OCI-LY3 (cell line): ENCODE results near the gene MRPL58.
"Not testable (repeated sequence)": the region's sequence is repeated elsewhere in the genome, so short reads cannot be mapped to it uniquely, and the experiment has no call there.

ENCODE experiments used
- EZH2phosphoT487 ChIP-seq: fragments of 200-600 bp; shearing (Covaris generic); IDR thresholded peaks from 2 replicates; pipeline ENCODE4 v1.6.1; 2018; ENCODE audit warnings: antibody characterized with exemption, mixed run types, low read depth
- TF ChIP-seq, protein P1 (sequence below): fragments of 200-600, 300-600 bp; sonication (generic); IDR thresholded peaks from 2 replicates; pipeline ENCODE4 v1.5.1; 2014; ENCODE audit warnings: antibody characterized with exemption, low read length, low read depth

DNA sequence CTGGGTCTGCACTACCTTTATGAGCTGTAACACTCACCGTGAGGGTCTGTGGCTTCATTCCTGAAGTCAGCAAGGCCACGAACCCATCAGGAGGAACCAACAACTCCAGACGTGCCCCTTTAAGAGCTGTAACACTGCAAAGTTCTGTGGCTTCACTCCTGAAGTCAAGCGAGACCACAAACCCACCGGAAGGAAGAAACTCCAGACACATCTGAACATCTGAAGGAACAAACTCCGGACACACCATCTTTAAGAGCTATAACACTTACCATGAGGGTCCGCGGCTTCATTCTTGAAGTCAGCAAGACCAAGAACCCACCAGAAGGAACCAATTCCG lies 12.9 kb downstream of the MRPL58 start:
- TF ChIP-seq, protein P1, sequence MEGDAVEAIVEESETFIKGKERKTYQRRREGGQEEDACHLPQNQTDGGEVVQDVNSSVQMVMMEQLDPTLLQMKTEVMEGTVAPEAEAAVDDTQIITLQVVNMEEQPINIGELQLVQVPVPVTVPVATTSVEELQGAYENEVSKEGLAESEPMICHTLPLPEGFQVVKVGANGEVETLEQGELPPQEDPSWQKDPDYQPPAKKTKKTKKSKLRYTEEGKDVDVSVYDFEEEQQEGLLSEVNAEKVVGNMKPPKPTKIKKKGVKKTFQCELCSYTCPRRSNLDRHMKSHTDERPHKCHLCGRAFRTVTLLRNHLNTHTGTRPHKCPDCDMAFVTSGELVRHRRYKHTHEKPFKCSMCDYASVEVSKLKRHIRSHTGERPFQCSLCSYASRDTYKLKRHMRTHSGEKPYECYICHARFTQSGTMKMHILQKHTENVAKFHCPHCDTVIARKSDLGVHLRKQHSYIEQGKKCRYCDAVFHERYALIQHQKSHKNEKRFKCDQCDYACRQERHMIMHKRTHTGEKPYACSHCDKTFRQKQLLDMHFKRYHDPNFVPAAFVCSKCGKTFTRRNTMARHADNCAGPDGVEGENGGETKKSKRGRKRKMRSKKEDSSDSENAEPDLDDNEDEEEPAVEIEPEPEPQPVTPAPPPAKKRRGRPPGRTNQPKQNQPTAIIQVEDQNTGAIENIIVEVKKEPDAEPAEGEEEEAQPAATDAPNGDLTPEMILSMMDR: not testable (repeated sequence)
- not testable (repeated sequence) for TF ChIP-seq EZH2phosphoT487
